SH-SY5Y (cell line): ENCODE data around the gene RPRML.

Experiments
- GATA2 ChIP-seq: IDR thresholded peaks from 2 replicates; pipeline ENCODE4 v1.6.1; 2011; ENCODE audit warnings: mild to moderate bottlenecking, low read depth, low read length
- GATA3 ChIP-seq: IDR thresholded peaks from 2 replicates; pipeline ENCODE4 v1.6.1; 2011; ENCODE audit warnings: low read depth, mild to moderate bottlenecking, low read length, moderate library complexity

GRCh38 chr17:46984341-46984740 is 5.3 kb upstream of the RPRML start:
- no peak for TF ChIP-seq GATA2
- no peak for TF ChIP-seq GATA3
